ENCODE measurements around the gene CLDN7. TPM values are rescaled to one million over a fixed set of nuclear protein-coding genes. Genes with fewer than 3 reads are reported as not detected.
A peak's percentile ranks its signal among the peaks of the same experiment; 100 is the strongest.

CLDN7 gene
- total and polyA plus RNA-seq, 4 donors, result 3.0 to 35.0 (median 19.6) TPM

- no peak for TF ChIP-seq ZBTB33 (IDR thresholded peaks at IDR 0.05)
- TF ChIP-seq RAD21 (IDR thresholded peaks at IDR 0.05), result no peak
- TF ChIP-seq REST (IDR thresholded peaks at IDR 0.05), result peak; percentile 8
- peak in 1 of 2 donors; percentile 18 for TF ChIP-seq RXRA (IDR thresholded peaks at IDR 0.05)
- peak; percentile 31 for TF ChIP-seq MAX (IDR thresholded peaks at IDR 0.05)
- peak in 1 of 2 donors; percentile 7 for TF ChIP-seq HNF4A (conservative IDR thresholded peaks at IDR 0.05)
- TF ChIP-seq TAF1 (conservative IDR thresholded peaks at IDR 0.05), result no peak
- peak; percentile 83 to 93 for TF ChIP-seq EGR1 (IDR thresholded peaks at IDR 0.05; ENCODE audit: low read depth in 2 of 2)
- TF ChIP-seq NR2F2 (IDR thresholded peaks at IDR 0.05), result peak; percentile 6
- peak; percentile 98 for DNase-seq (ENCODE audit: low spot score)
- H3K9me3 ChIP-seq (ENCODE audit: control insufficient read depth in 4 of 4, low read length in 3 of 4), result no peaks in the 10 kb centered on the region
- H3K4me1 ChIP-seq (ENCODE audit: control insufficient read depth in 4 of 4, insufficient read depth in 4 of 4, low read length in 3 of 4), result peaks cover 2 to 36% (median 30%) of the 10 kb centered on the region in 4 donors
- H3K27me3 ChIP-seq (ENCODE audit: control insufficient read depth in 4 of 4, insufficient read depth in 4 of 4, low read length in 3 of 4), result no peaks in the 10 kb centered on the region
- H3K9ac ChIP-seq (ENCODE audit: low read depth in 1 of 2, low read length in 2 of 2), result peak within 1 kb of the TSS; percentile 91 to 100
- H3K27ac ChIP-seq (ENCODE audit: low read depth in 1 of 2, low read length in 2 of 2), result peak within 1 kb of the TSS; percentile 98 to 99
- H3K36me3 ChIP-seq (ENCODE audit: control insufficient read depth in 4 of 4, insufficient read depth in 3 of 4, low read depth in 1 of 4, low read length in 3 of 4), result peaks cover 3 to 31% (median 20%) of the 10 kb centered on the region in 4 donors
- H3K4me3 ChIP-seq (ENCODE audit: low read depth in 1 of 3, low read length in 3 of 3), result peak within 1 kb of the TSS; percentile 74 to 93 (median 91)
- under 1% methylated on average over 62 of the region's 62 CpGs for WGBS
Observed at GRCh38 chr17:7241783-7242716, 20.2 kb downstream of the CLDN7 start, which contains the start of gene GABARAP. GABARAP (minus strand) TSS chr17:7242449; CDS start chr17:7242330, 119 bp downstream.

GRCh38 chr17:7241090-7241733 is 21.1 kb downstream of the CLDN7 start:
- Histone ChIP-seq H3K9me3 (ENCODE audit: control insufficient read depth in 4 of 4, low read length in 3 of 4) (no peaks in the 10 kb centered on the region), H3K4me1 (ENCODE audit: control insufficient read depth in 4 of 4, insufficient read depth in 4 of 4, low read length in 3 of 4) (peaks cover 2 to 42% (median 30%) of the 10 kb centered on the region in 4 donors), H3K36me3 (ENCODE audit: control insufficient read depth in 4 of 4, insufficient read depth in 3 of 4, low read depth in 1 of 4, low read length in 3 of 4) (peaks cover 5 to 29% (median 21%) of the 10 kb centered on the region in 4 donors), H3K4me3 (ENCODE audit: low read depth in 1 of 3, low read length in 3 of 3) (peak overlapping the region; percentile 74 to 93 (median 91)), H3K9ac (ENCODE audit: low read depth in 1 of 2, low read length in 2 of 2) (peak overlapping the region; percentile 91 to 100), H3K27me3 (ENCODE audit: control insufficient read depth in 4 of 4, insufficient read depth in 4 of 4, low read length in 3 of 4) (no peaks in the 10 kb centered on the region), H3K27ac (ENCODE audit: low read depth in 1 of 2, low read length in 2 of 2) (peak overlapping the region; percentile 98 to 99)
- no peak for DNase-seq (ENCODE audit: low spot score)
- WGBS, result 20% methylated on average over 9 of the region's 9 CpGs
- no peak for TF ChIP-seq HNF4G (IDR thresholded peaks at IDR 0.05)
- no peak for TF ChIP-seq GABPA (IDR thresholded peaks at IDR 0.05 in 1 of 2, conservative IDR thresholded peaks at IDR 0.05 in 1 of 2)
- no peak for TF ChIP-seq NR2F2 (IDR thresholded peaks at IDR 0.05)
- no peak for TF ChIP-seq REST (IDR thresholded peaks at IDR 0.05)
- TF ChIP-seq EGR1 (IDR thresholded peaks at IDR 0.05; ENCODE audit: low read depth in 2 of 2), result no peak
- no peak for TF ChIP-seq RXRA (IDR thresholded peaks at IDR 0.05)
- TF ChIP-seq CTCF (IDR thresholded peaks at IDR 0.05; ENCODE audit: low read depth, low read length, missing input control), result no peak
- TF ChIP-seq YY1 (IDR thresholded peaks at IDR 0.05), result no peak
- no peak for TF ChIP-seq TAF1 (conservative IDR thresholded peaks at IDR 0.05)
- no peak for TF ChIP-seq FOXA2 (IDR thresholded peaks at IDR 0.05)
- no peak for TF ChIP-seq ZBTB33 (IDR thresholded peaks at IDR 0.05)

Data from liver (tissue), 9 donors.